Measurements from ENCODE around the gene IMP4.

GRCh38 chr2:130389358-130389757 is 46.7 kb downstream of the IMP4 start:
- TF ChIP-seq POLR2A (IDR thresholded peaks at IDR 0.05) (no peak), CTCF (IDR thresholded peaks at IDR 0.05) (no peak)
